Liver (tissue), 9 donors: ENCODE data around the gene CYP4A22. TPM values are rescaled to one million over a fixed set of nuclear protein-coding genes. Genes with fewer than 3 reads are reported as not detected.
A peak's percentile ranks its signal among the peaks of the same experiment; 100 is the strongest.

Experiments
- DNase-seq: peaks from one replicate; pipeline ENCODE4 v3.0.0-alpha.2; 2017; ENCODE audit warnings: low spot score
- H3K27ac ChIP-seq, 2 donors: one replicate each; pipeline ENCODE4 v1.7.0; 2013; ENCODE audit warnings: inconsistent platforms in 2 of 2, low read length in 2 of 2, control low read depth in 1 of 2, low read depth in 1 of 2, mild to moderate bottlenecking in 1 of 2
- H3K27me3 ChIP-seq, 4 donors: one replicate each; pipeline versions ENCODE4 v1.6.1 to v1.7.0; 2013; ENCODE audit warnings: low read length in 3 of 4, inconsistent platforms in 1 of 4, mild to moderate bottlenecking in 1 of 4, moderate library complexity in 1 of 4; ENCODE audit not compliant: control insufficient read depth in 4 of 4, insufficient read depth in 4 of 4
- H3K36me3 ChIP-seq, 4 donors: one replicate each; pipeline versions ENCODE4 v1.6.1 to v1.7.0; 2013; ENCODE audit warnings: low read length in 3 of 4, mild to moderate bottlenecking in 3 of 4, low read depth in 1 of 4, moderate library complexity in 1 of 4; ENCODE audit not compliant: control insufficient read depth in 4 of 4, insufficient read depth in 3 of 4
- H3K4me1 ChIP-seq, 4 donors: one replicate each; pipeline versions ENCODE4 v1.6.1 to v1.7.0; 2013; ENCODE audit warnings: low read length in 3 of 4, mild to moderate bottlenecking in 3 of 4, moderate library complexity in 1 of 4; ENCODE audit not compliant: control insufficient read depth in 4 of 4, insufficient read depth in 4 of 4
- H3K4me3 ChIP-seq, 3 donors: one replicate each; pipeline versions ENCODE4 v1.6.1 to v1.7.0; 2013; ENCODE audit warnings: low read length in 3 of 3, control low read depth in 1 of 3, low read depth in 1 of 3, mild to moderate bottlenecking in 1 of 3
- H3K9ac ChIP-seq, 2 donors: one replicate each; pipeline ENCODE4 v1.7.0; 2013; ENCODE audit warnings: low read length in 2 of 2, mild to moderate bottlenecking in 2 of 2, moderate library complexity in 2 of 2, control low read depth in 1 of 2, low read depth in 1 of 2
- H3K9me3 ChIP-seq, 4 donors: one replicate each; pipeline versions ENCODE4 v1.6.1 to v1.7.0; 2013; ENCODE audit warnings: low read length in 3 of 4; ENCODE audit not compliant: control insufficient read depth in 4 of 4
- FOXA1 ChIP-seq: IDR thresholded peaks from 2 replicates; pipeline ENCODE4 v1.6.1; 2016; ENCODE audit warnings: antibody characterized with exemption
- FOXA2 ChIP-seq: IDR thresholded peaks from 2 replicates; pipeline ENCODE4 v1.6.1; 2016; ENCODE audit warnings: antibody characterized with exemption
- HNF4A ChIP-seq, 2 donors: conservative IDR thresholded peaks; 2 replicates each; pipeline ENCODE4 v1.6.1; 2016; ENCODE audit warnings: antibody characterized with exemption in 2 of 2, mild to moderate bottlenecking in 2 of 2
- HNF4G ChIP-seq: IDR thresholded peaks from 2 replicates; pipeline ENCODE4 v1.6.1; 2016; ENCODE audit warnings: antibody characterized with exemption
- JUND ChIP-seq, 2 donors: IDR thresholded peaks; 2 replicates each; pipeline ENCODE4 v1.6.1; 2016; ENCODE audit warnings: antibody characterized with exemption in 2 of 2
- RAD21 ChIP-seq, 2 donors: IDR thresholded peaks; 2 replicates each; pipeline ENCODE4 v1.6.1; 2016; ENCODE audit warnings: antibody characterized with exemption in 2 of 2, mild to moderate bottlenecking in 2 of 2
- REST ChIP-seq: IDR thresholded peaks from 2 replicates; pipeline ENCODE4 v1.6.1; 2016; ENCODE audit warnings: antibody characterized with exemption, mild to moderate bottlenecking
- RXRA ChIP-seq, 2 donors: IDR thresholded peaks; 2 replicates each; pipeline ENCODE4 v1.6.1; 2017 to 2018; ENCODE audit warnings: antibody characterized with exemption in 2 of 2, mild to moderate bottlenecking in 1 of 2
- SP1 ChIP-seq: IDR thresholded peaks from 2 replicates; pipeline ENCODE4 v1.6.1; 2018; ENCODE audit warnings: antibody characterized with exemption, mild to moderate bottlenecking
- TAF1 ChIP-seq: conservative IDR thresholded peaks from 2 replicates; pipeline ENCODE4 v1.6.1; 2016; ENCODE audit warnings: antibody characterized with exemption, mild to moderate bottlenecking
- YY1 ChIP-seq: IDR thresholded peaks from 2 replicates; pipeline ENCODE4 v1.6.1; 2016; ENCODE audit warnings: antibody characterized with exemption, mild to moderate bottlenecking
- WGBS: extraction: QIAGEN DNeasy Blood & Tissue Kit; methylation state at CpG from one replicate; pipeline ENCODE4 v1.1.7; 2013; 5-methylcytosine and 5-hydroxymethylcytosine counted together
- polyA plus RNA-seq, 2 donors: library from polyadenylated mRNA; stranded (reverse) in 1 of 2; unstranded in 1 of 2; fragments of 200-250 nt in 1 of 2; fragments of >200 nt in 1 of 2; fragmentation: Nextera tagmentation in 1 of 2; extraction: Ambion mirVana in 1 of 2; gene quantifications; one replicate each; pipeline versions ENCODE4 v1.2.1 to v1.2.3, GENCODE V29; 2013 to 2015
- total RNA-seq, 2 donors: library from RNA; depleted of rRNA; stranded (reverse); fragments of >200 nt; gene quantifications; one replicate each; pipeline ENCODE4 v1.2.3, GENCODE V29; 2014
- TF ChIP-seq, protein P1 (sequence below): fragments of 150-350 bp; IDR thresholded peaks from 2 replicates; pipeline ENCODE4 v1.5.1; 2017; ENCODE audit warnings: improper control_type of control experiment, low read depth, low read length; ENCODE audit not compliant: missing input control
- TF ChIP-seq, protein P2 (sequence below): IDR thresholded peaks from 2 replicates; pipeline ENCODE4 v1.6.1; 2016; ENCODE audit warnings: antibody characterized with exemption
- TF ChIP-seq, protein P3 (sequence below): IDR thresholded peaks from 2 replicates; pipeline ENCODE4 v1.6.1; 2016; ENCODE audit warnings: antibody characterized with exemption
- donor health status: healthy.
- donor health status: healthy.
- donor health status: healthy.
- donor health status: healthy.
- donor health status: healthy.

Gene CYP4A22
- total and polyA plus RNA-seq, 4 donors = 18.3 to 95.7 (median 65.7) TPM

GRCh38 chr1:47175227-47175934 lies 38.1 kb downstream of the CYP4A22 start:
- Histone ChIP-seq H3K4me1 (peaks cover 0 to 21% (median 10%) of the 10 kb centered on the region in 4 donors), H3K27me3 (no peaks in the 10 kb centered on the region), H3K9me3 (peaks cover 0 to 3% (median 0%) of the 10 kb centered on the region in 4 donors), H3K9ac (no peak overlapping the region), H3K36me3 (no peaks in the 10 kb centered on the region), H3K27ac (no peak overlapping the region), H3K4me3 (no peak overlapping the region)
- DNase-seq = peak; percentile 74
- TF ChIP-seq YY1 (no peak), RXRA (IDR thresholded peaks at IDR 0.05) (no peak), RAD21 (IDR thresholded peaks at IDR 0.05) (peak; percentile 88 to 97), SP1 (no peak), FOXA1 (no peak), HNF4G (no peak)
- TF ChIP-seq, protein P1, sequence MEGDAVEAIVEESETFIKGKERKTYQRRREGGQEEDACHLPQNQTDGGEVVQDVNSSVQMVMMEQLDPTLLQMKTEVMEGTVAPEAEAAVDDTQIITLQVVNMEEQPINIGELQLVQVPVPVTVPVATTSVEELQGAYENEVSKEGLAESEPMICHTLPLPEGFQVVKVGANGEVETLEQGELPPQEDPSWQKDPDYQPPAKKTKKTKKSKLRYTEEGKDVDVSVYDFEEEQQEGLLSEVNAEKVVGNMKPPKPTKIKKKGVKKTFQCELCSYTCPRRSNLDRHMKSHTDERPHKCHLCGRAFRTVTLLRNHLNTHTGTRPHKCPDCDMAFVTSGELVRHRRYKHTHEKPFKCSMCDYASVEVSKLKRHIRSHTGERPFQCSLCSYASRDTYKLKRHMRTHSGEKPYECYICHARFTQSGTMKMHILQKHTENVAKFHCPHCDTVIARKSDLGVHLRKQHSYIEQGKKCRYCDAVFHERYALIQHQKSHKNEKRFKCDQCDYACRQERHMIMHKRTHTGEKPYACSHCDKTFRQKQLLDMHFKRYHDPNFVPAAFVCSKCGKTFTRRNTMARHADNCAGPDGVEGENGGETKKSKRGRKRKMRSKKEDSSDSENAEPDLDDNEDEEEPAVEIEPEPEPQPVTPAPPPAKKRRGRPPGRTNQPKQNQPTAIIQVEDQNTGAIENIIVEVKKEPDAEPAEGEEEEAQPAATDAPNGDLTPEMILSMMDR = peak; percentile 99
- 13% methylated on average over 11 of the region's 11 CpGs for WGBS

DNA sequence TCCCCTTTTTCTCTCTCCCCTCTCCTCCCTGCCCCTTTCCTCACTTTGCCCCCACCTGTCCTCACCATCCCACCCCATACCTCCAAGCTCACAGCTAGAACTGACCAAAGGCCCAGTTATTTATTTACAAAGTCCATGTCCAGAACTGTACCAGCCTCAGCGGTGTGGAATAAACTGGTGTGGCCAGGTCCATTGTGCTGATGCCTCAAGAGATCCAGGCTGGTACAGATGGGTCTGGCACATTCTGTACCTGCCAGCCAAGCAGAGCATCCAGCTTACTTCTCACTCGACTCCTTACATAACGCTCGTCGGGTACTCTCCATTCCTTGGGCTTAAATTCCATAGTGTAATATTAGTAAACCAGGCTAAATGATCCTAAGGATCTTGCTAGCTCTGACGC lies 40.8 kb downstream of the CYP4A22 start:
- Histone ChIP-seq H3K27me3 (peaks cover 0 to 3% (median 0%) of the 10 kb centered on the region in 4 donors), H3K36me3 (no peaks in the 10 kb centered on the region)

DNA sequence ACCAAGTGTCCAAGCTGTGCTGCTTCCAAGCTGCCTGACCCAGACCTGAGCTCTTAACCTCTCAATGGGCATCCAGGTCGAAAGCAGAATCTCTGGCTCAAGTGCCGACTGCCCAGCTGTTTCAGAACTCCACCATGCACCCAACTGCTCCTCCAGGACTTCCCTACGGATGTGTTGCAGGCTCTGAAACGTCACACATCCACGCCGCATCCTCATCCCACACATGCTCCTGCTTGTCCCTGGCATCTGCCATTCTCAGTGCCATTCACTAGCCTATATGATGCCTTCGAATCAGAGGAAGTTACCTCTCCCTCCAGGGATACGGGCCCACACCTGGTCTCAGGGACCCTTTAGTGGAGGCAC lies 41.4 kb downstream of the CYP4A22 start:
- Histone ChIP-seq H3K4me3 (no peak overlapping the region), H3K9ac (no peak overlapping the region), H3K27ac (no peak overlapping the region), H3K36me3 (no peaks in the 10 kb centered on the region), H3K9me3 (no peaks in the 10 kb centered on the region), H3K4me1 (peaks cover 0 to 21% (median 10%) of the 10 kb centered on the region in 4 donors), H3K27me3 (peaks cover 0 to 3% (median 0%) of the 10 kb centered on the region in 4 donors)
- TF ChIP-seq FOXA2 (no peak), REST (no peak), HNF4A (conservative IDR thresholded peaks at IDR 0.05) (no peak), TAF1 (no peak), JUND (IDR thresholded peaks at IDR 0.05) (no peak)
- TF ChIP-seq, protein P2, sequence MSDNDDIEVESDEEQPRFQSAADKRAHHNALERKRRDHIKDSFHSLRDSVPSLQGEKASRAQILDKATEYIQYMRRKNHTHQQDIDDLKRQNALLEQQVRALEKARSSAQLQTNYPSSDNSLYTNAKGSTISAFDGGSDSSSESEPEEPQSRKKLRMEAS = no peak
- TF ChIP-seq, protein P3, sequence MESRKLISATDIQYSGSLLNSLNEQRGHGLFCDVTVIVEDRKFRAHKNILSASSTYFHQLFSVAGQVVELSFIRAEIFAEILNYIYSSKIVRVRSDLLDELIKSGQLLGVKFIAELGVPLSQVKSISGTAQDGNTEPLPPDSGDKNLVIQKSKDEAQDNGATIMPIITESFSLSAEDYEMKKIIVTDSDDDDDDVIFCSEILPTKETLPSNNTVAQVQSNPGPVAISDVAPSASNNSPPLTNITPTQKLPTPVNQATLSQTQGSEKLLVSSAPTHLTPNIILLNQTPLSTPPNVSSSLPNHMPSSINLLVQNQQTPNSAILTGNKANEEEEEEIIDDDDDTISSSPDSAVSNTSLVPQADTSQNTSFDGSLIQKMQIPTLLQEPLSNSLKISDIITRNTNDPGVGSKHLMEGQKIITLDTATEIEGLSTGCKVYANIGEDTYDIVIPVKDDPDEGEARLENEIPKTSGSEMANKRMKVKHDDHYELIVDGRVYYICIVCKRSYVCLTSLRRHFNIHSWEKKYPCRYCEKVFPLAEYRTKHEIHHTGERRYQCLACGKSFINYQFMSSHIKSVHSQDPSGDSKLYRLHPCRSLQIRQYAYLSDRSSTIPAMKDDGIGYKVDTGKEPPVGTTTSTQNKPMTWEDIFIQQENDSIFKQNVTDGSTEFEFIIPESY = no peak
- DNase-seq = no peak
- WGBS = 75% methylated on average over 8 of the region's 8 CpGs

More for the DNA sequence above, 40.8 kb downstream of the CYP4A22 start:
- Histone ChIP-seq H3K9me3 (no peaks in the 10 kb centered on the region), H3K27ac (no peak overlapping the region), H3K9ac (no peak overlapping the region), H3K4me1 (peaks cover 0 to 21% (median 10%) of the 10 kb centered on the region in 4 donors), H3K4me3 (no peak overlapping the region)
- DNase-seq = no peak
- TF ChIP-seq, protein P3 = no peak
- TF ChIP-seq, protein P2 = no peak
- WGBS = 82% methylated on average over 6 of the region's 6 CpGs
